HUES6 (cell line): ENCODE measurements around the gene HDGFL3.

Experiments used
- H3K27ac ChIP-seq: 2 replicates; pipeline ENCODE4 v1.7.0; 2013; ENCODE audit warnings: low read depth, mild to moderate bottlenecking, low read length, inconsistent platforms
- H3K27me3 ChIP-seq: 2 replicates; pipeline ENCODE4 v1.6.1; 2013; ENCODE audit warnings: low read length; ENCODE audit not compliant: control insufficient read depth, insufficient read depth
- H3K36me3 ChIP-seq: 2 replicates; pipeline ENCODE4 v1.6.1; 2013; ENCODE audit warnings: low read length; ENCODE audit not compliant: control insufficient read depth, insufficient read depth
- H3K4me1 ChIP-seq: 2 replicates; pipeline ENCODE4 v1.6.1; 2013; ENCODE audit warnings: low read length; ENCODE audit not compliant: control insufficient read depth, insufficient read depth
- H3K4me3 ChIP-seq: 2 replicates; pipeline ENCODE4 v1.5.1; 2013; ENCODE audit warnings: low read depth, low read length
- H3K9ac ChIP-seq: one replicate; pipeline ENCODE4 v1.6.1; 2013; ENCODE audit warnings: mild to moderate bottlenecking, low read length
- H3K9me3 ChIP-seq: 2 replicates; pipeline ENCODE4 v1.6.1; 2013; ENCODE audit warnings: low read depth, low read length; ENCODE audit not compliant: control insufficient read depth, insufficient read depth

The HDGFL3 gene

GRCh38 chr15:83209333-83209732 lies 1.7 kb upstream of the HDGFL3 start:
- H3K9ac ChIP-seq: no peak overlapping the region
- no peak overlapping the region for H3K27ac ChIP-seq
- no peaks in the 10 kb centered on the region for H3K27me3 ChIP-seq
- no peaks in the 10 kb centered on the region for H3K36me3 ChIP-seq
- H3K4me3 ChIP-seq: no peak overlapping the region
- peaks cover 27% of the 10 kb centered on the region for H3K4me1 ChIP-seq
- H3K9me3 ChIP-seq: no peaks in the 10 kb centered on the region

GRCh38 chr15:83208367-83208661 lies 691 bp upstream of the HDGFL3 start:
- peak overlapping the region; percentile 82 for H3K27ac ChIP-seq
- H3K4me1 ChIP-seq: peaks cover 27% of the 10 kb centered on the region
- H3K4me3 ChIP-seq: peak overlapping the region; percentile 81
- H3K36me3 ChIP-seq: no peaks in the 10 kb centered on the region
- H3K27me3 ChIP-seq: no peaks in the 10 kb centered on the region
- H3K9me3 ChIP-seq: no peaks in the 10 kb centered on the region
- peak overlapping the region; percentile 75 for H3K9ac ChIP-seq

GRCh38 chr15:83207009-83207659 lies 489 bp downstream of the HDGFL3 start:
- no peaks in the 10 kb centered on the region for H3K36me3 ChIP-seq
- no peaks in the 10 kb centered on the region for H3K9me3 ChIP-seq
- peak overlapping the region; percentile 81 for H3K9ac ChIP-seq
- H3K27ac ChIP-seq: peak overlapping the region; percentile 92
- no peaks in the 10 kb centered on the region for H3K27me3 ChIP-seq
- H3K4me1 ChIP-seq: peaks cover 27% of the 10 kb centered on the region
- peak overlapping the region; percentile 88 for H3K4me3 ChIP-seq

DNA sequence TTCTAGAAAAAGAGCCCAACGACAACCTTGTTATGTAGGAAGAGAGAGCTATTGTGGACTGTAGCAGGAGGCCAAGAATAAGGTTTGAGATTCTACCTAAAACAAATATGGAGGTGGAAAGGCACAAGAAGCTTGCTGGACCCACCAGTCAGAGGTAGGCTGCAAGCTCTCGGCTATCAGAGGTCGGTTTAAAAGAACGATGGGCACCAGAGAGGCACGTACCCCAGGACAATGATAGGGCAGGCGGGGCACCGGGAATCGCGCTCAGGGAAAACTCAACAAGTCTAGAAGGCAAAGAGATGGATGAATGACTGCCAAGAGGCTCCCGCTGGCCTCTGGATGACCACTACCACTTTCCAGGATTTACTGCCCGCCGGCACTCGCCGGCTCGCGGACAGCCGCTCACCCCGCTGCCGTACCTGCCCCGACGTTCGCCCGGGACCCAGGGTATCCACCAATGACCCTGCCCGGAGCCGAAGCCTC lies 1.1 kb downstream of the HDGFL3 start:
- Histone ChIP-seq H3K9ac (peak overlapping the region; percentile 81), H3K36me3 (no peaks in the 10 kb centered on the region), H3K9me3 (no peaks in the 10 kb centered on the region), H3K27me3 (no peaks in the 10 kb centered on the region), H3K4me1 (peaks cover 27% of the 10 kb centered on the region), H3K4me3 (peak overlapping the region; percentile 88), H3K27ac (peak overlapping the region; percentile 92)

DNA sequence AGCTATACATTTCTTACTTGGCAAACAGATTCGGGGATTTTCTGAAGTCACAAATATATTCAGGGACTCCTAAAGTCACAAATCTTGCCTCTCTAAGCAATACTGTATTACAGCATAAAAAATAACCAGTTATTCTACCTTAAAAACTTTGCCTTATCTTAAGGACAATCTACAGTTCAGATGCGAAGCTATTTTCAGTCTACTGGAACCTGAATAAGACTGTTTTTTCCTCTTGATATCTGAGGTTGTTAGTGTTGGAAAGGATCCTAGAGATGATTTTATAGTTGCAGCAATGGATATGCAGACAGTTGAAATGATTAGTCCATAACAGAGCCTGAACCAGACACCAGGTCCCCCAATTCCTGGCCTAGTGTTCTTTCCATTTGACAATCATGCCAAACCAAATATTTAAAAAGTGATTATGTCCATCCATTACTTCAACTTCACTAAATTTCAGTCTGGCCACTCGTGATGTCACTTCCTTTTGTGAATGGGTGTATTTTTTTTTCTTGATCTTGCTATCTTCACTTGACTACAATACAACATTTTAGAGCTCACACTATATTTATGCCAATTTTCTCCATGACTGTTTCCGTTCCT lies 1.8 kb downstream of the HDGFL3 start:
- Histone ChIP-seq H3K9ac (peak overlapping the region; percentile 81), H3K36me3 (no peaks in the 10 kb centered on the region), H3K9me3 (no peaks in the 10 kb centered on the region), H3K27ac (no peak overlapping the region), H3K27me3 (no peaks in the 10 kb centered on the region), H3K4me3 (peak overlapping the region; percentile 88), H3K4me1 (peaks cover 27% of the 10 kb centered on the region)

- Histone ChIP-seq H3K27ac (no peak overlapping the region), H3K9ac (no peak overlapping the region), H3K4me3 (peak overlapping the region; percentile 8; the same call in 1 of the 2 replicates)
Observed at GRCh38 chr15:83204697-83205096, 2.9 kb downstream of the HDGFL3 start.

DNA sequence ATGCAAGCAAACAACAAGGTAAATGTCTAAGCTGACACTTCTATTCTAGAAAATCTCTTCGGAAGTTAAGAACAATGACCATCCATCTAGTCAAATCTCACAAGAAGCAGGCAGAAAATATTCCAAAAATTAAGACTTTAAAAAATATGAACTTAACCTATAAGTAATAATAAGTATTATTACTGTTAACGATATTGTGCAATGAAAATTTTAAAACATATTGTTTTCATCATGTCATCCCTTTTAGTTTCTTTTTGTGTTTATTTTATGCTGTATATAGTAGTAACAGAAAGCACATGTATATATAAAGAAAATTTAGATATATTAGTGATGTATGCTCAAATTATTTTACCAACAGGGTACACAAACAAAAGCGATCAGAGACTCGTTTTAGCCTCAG lies 4.1 kb downstream of the HDGFL3 start:
- Histone ChIP-seq H3K9ac (no peak overlapping the region), H3K4me1 (peaks cover 16% of the 10 kb centered on the region), H3K27me3 (no peaks in the 10 kb centered on the region), H3K36me3 (no peaks in the 10 kb centered on the region), H3K9me3 (no peaks in the 10 kb centered on the region), H3K27ac (no peak overlapping the region), H3K4me3 (no peak overlapping the region)

More at GRCh38 chr15:83204697-83205096, 2.9 kb downstream of the HDGFL3 start:
- no peaks in the 10 kb centered on the region for H3K27me3 ChIP-seq
- peaks cover 27% of the 10 kb centered on the region for H3K4me1 ChIP-seq
- H3K9me3 ChIP-seq: no peaks in the 10 kb centered on the region
- no peaks in the 10 kb centered on the region for H3K36me3 ChIP-seq

DNA sequence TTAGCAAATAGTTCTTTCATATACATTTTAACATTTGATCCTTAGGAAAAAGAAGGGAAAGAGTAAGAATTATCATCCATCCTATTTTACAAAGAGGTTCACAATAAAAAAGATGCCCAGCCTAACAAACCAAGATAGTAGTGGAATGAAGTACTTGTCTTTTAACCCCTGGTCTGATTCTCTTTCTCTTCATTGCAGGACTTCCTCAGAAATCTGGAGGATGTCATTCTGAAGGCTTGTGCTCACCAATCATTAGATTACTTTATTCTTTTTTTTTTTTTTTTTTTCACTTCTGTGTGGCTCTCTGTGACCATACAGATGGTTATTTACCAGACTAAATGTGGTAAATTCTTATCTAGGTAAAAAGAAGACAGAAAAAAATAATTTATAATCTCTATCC lies 7.0 kb downstream of the HDGFL3 start:
- Histone ChIP-seq H3K9me3 (no peaks in the 10 kb centered on the region), H3K27me3 (no peaks in the 10 kb centered on the region), H3K9ac (no peak overlapping the region), H3K27ac (no peak overlapping the region), H3K4me3 (no peak overlapping the region), H3K4me1 (peaks cover 13% of the 10 kb centered on the region), H3K36me3 (no peaks in the 10 kb centered on the region)

- H3K27me3 ChIP-seq: no peaks in the 10 kb centered on the region
- H3K36me3 ChIP-seq: no peaks in the 10 kb centered on the region
- no peaks in the 10 kb centered on the region for H3K9me3 ChIP-seq
- H3K9ac ChIP-seq: no peak overlapping the region
- H3K27ac ChIP-seq: no peak overlapping the region
- H3K4me1 ChIP-seq: peaks cover 13% of the 10 kb centered on the region
- no peak overlapping the region for H3K4me3 ChIP-seq
Observed at GRCh38 chr15:83200162-83200561, 7.5 kb downstream of the HDGFL3 start.

DNA sequence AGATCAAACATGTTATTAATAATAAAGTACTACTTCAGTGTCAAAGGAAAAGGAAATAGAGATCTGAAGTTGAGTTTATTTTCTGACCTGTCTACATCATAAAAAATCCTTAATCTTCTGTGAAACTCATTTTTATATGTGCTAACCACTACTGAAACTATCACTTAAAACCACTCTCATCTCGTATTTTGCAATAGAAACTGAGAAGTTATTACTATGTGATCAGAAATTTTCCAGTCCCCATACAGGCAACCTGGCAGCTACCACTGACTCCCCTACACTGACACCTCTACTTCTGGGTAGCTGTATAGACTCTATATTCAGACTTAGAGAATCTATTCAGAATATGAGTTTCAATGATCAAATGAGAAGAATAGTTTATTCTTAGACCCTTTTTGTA lies 8.3 kb downstream of the HDGFL3 start:
- H3K4me3 ChIP-seq: no peak overlapping the region
- peaks cover 15% of the 10 kb centered on the region for H3K4me1 ChIP-seq
- no peaks in the 10 kb centered on the region for H3K9me3 ChIP-seq
- H3K27me3 ChIP-seq: no peaks in the 10 kb centered on the region
- H3K36me3 ChIP-seq: no peaks in the 10 kb centered on the region
- H3K27ac ChIP-seq: no peak overlapping the region
- no peak overlapping the region for H3K9ac ChIP-seq

DNA sequence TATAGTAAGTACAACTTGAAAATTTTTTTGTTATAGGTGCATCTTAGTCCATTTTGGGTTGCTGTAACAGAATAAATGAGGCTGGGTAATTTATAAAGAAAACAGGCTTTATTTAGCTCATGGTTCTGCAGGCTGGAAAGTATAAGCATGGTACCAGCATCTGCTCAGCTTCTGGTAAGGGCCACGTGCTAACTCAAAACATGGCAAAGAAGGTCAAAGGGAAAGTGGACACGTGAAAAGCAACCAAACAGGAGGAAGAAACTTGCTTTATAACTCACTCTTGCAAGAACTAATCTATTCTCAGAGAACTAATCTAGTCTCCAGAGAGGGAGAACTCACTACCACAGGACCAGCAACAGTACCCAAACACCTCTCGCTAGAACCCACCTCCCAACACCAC lies 9.1 kb downstream of the HDGFL3 start:
- Histone ChIP-seq H3K4me1 (peaks cover 23% of the 10 kb centered on the region), H3K36me3 (no peaks in the 10 kb centered on the region), H3K9ac (no peak overlapping the region), H3K27me3 (no peaks in the 10 kb centered on the region), H3K9me3 (no peaks in the 10 kb centered on the region), H3K27ac (no peak overlapping the region), H3K4me3 (no peak overlapping the region)
